HEK293 (cell line): Measurements from ENCODE around the gene DEFB125.

ENCODE experiments used
- EGR2 ChIP-seq: fragments of 450-650 bp; formaldehyde crosslinking; IDR thresholded peaks from 2 replicates; pipeline ENCODE4 v1.5.1; 2016; ENCODE audit warnings: low read depth, missing biosample characterization, missing genetic modification characterization
- GLI2 ChIP-seq: fragments of 450-650 bp; formaldehyde crosslinking; IDR thresholded peaks from 2 replicates; pipeline ENCODE4; 2017; ENCODE audit warnings: missing biosample characterization, missing genetic modification characterization, low read depth, borderline replicate concordance
- GLI4 ChIP-seq: fragments of 450-650 bp; formaldehyde crosslinking; IDR thresholded peaks from 2 replicates; pipeline ENCODE4 v1.5.1; 2016; ENCODE audit warnings: missing biosample characterization, missing genetic modification characterization
- PRDM1 ChIP-seq: fragments of 450-650 bp; formaldehyde crosslinking; IDR thresholded peaks from 2 replicates; pipeline ENCODE4; 2016; ENCODE audit warnings: missing biosample characterization, missing genetic modification characterization
- SP2 ChIP-seq: fragments of 450-650 bp; formaldehyde crosslinking; IDR thresholded peaks from 2 replicates; pipeline ENCODE4 v1.5.1; 2016; ENCODE audit warnings: missing biosample characterization, missing genetic modification characterization
- ZNF114 ChIP-seq: fragments of 450-650 bp; formaldehyde crosslinking; IDR thresholded peaks from 2 replicates; pipeline ENCODE4 v1.5.0; 2017; ENCODE audit warnings: missing biosample characterization, missing genetic modification characterization
- ZNF175 ChIP-seq: fragments of 450-650 bp; formaldehyde crosslinking; IDR thresholded peaks from 2 replicates; pipeline ENCODE4 v1.5.1; 2016; ENCODE audit warnings: missing biosample characterization, missing genetic modification characterization
- ZNF2 ChIP-seq: fragments of 450-650 bp; formaldehyde crosslinking; IDR thresholded peaks from 2 replicates; pipeline ENCODE4 v1.5.1; 2016; ENCODE audit warnings: missing biosample characterization, missing genetic modification characterization
- ZNF214 ChIP-seq: fragments of 450-650 bp; formaldehyde crosslinking; IDR thresholded peaks from 2 replicates; pipeline ENCODE4 v1.5.1; 2017; ENCODE audit warnings: missing biosample characterization, mild to moderate bottlenecking, missing genetic modification characterization, borderline replicate concordance
- ZNF223 ChIP-seq: fragments of 450-650 bp; formaldehyde crosslinking; IDR thresholded peaks from 2 replicates; pipeline ENCODE4 v1.5.1; 2016; ENCODE audit warnings: missing biosample characterization, missing genetic modification characterization
- ZNF366 ChIP-seq: fragments of 450-650 bp; formaldehyde crosslinking; conservative IDR thresholded peaks from 2 replicates; pipeline ENCODE4 v1.5.1; 2016; ENCODE audit warnings: missing biosample characterization, missing genetic modification characterization
- ZNF416 ChIP-seq: fragments of 450-650 bp; formaldehyde crosslinking; IDR thresholded peaks from 2 replicates; pipeline ENCODE4 v1.5.1; 2016; ENCODE audit warnings: missing biosample characterization, missing genetic modification characterization
- ZNF433 ChIP-seq: fragments of 450-650 bp; formaldehyde crosslinking; IDR thresholded peaks from 2 replicates; pipeline ENCODE4 v1.5.1; 2016; ENCODE audit warnings: missing biosample characterization, missing genetic modification characterization, low read depth
- ZNF473 ChIP-seq: fragments of 450-650 bp; formaldehyde crosslinking; IDR thresholded peaks from 2 replicates; pipeline ENCODE4 v1.5.1; 2017; ENCODE audit warnings: missing biosample characterization, missing genetic modification characterization
- ZNF530 ChIP-seq: fragments of 450-650 bp; formaldehyde crosslinking; IDR thresholded peaks from 2 replicates; pipeline ENCODE4 v1.5.1; 2016; ENCODE audit warnings: low read depth, missing biosample characterization, missing genetic modification characterization
- ZNF571 ChIP-seq: fragments of 450-650 bp; formaldehyde crosslinking; IDR thresholded peaks from 2 replicates; pipeline ENCODE4 v1.5.0; 2017; ENCODE audit warnings: missing biosample characterization, missing genetic modification characterization
- ZNF600 ChIP-seq: fragments of 450-650 bp; formaldehyde crosslinking; IDR thresholded peaks from 2 replicates; pipeline ENCODE4 v1.5.1; 2016; ENCODE audit warnings: missing biosample characterization, missing genetic modification characterization
- ZNF658 ChIP-seq: fragments of 450-650 bp; formaldehyde crosslinking; IDR thresholded peaks from 2 replicates; pipeline ENCODE4; 2016; ENCODE audit warnings: missing biosample characterization, missing genetic modification characterization
- ZNF701 ChIP-seq: fragments of 450-650 bp; formaldehyde crosslinking; IDR thresholded peaks from 2 replicates; pipeline ENCODE4 v1.5.1; 2016; ENCODE audit warnings: missing biosample characterization, missing genetic modification characterization
- ZNF768 ChIP-seq: fragments of 450-650 bp; formaldehyde crosslinking; IDR thresholded peaks from 2 replicates; pipeline ENCODE4 v1.5.1; 2018; ENCODE audit warnings: missing biosample characterization, mild to moderate bottlenecking, missing genetic modification characterization
- ZNF785 ChIP-seq: fragments of 450-650 bp; formaldehyde crosslinking; IDR thresholded peaks from 2 replicates; pipeline ENCODE4 v1.5.1; 2016; ENCODE audit warnings: missing biosample characterization, missing genetic modification characterization
- ZSCAN23 ChIP-seq: fragments of 450-650 bp; formaldehyde crosslinking; IDR thresholded peaks from 2 replicates; pipeline ENCODE4 v1.5.1; 2016; ENCODE audit warnings: missing biosample characterization, missing genetic modification characterization
- TF ChIP-seq, protein P1 (sequence below): fragments of 450-650 bp; formaldehyde crosslinking; IDR thresholded peaks from 2 replicates; pipeline ENCODE4 v1.5.1; 2016; ENCODE audit warnings: missing biosample characterization, missing genetic modification characterization
- TF ChIP-seq, protein P2 (sequence below): fragments of 450-650 bp; formaldehyde crosslinking; IDR thresholded peaks from 2 replicates; pipeline ENCODE4 v1.5.1; 2017; ENCODE audit warnings: missing biosample characterization, missing genetic modification characterization
- TF ChIP-seq, protein P3 (sequence below): fragments of 450-650 bp; formaldehyde crosslinking; IDR thresholded peaks from 2 replicates; pipeline ENCODE4 v1.5.1; 2016; ENCODE audit warnings: missing biosample characterization, missing genetic modification characterization
- TF ChIP-seq, protein P4 (sequence below): sonication (generic); formaldehyde crosslinking; IDR thresholded peaks from 2 replicates; pipeline ENCODE4 v1.8.1; 2022; ENCODE audit warnings: mild to moderate bottlenecking, moderate library complexity, missing genetic modification reagents
- TF ChIP-seq, protein P5 (sequence below): fragments of 450-650 bp; formaldehyde crosslinking; optimal IDR thresholded peaks from 2 replicates; pipeline ENCODE3; 2016; ENCODE audit warnings: missing biosample characterization, mild to moderate bottlenecking, missing genetic modification characterization
- TF ChIP-seq, protein P6 (sequence below): fragments of 450-650 bp; formaldehyde crosslinking; IDR thresholded peaks from 2 replicates; pipeline ENCODE4 v1.5.1; 2016; ENCODE audit warnings: missing biosample characterization, missing genetic modification characterization

Gene DEFB125

DNA sequence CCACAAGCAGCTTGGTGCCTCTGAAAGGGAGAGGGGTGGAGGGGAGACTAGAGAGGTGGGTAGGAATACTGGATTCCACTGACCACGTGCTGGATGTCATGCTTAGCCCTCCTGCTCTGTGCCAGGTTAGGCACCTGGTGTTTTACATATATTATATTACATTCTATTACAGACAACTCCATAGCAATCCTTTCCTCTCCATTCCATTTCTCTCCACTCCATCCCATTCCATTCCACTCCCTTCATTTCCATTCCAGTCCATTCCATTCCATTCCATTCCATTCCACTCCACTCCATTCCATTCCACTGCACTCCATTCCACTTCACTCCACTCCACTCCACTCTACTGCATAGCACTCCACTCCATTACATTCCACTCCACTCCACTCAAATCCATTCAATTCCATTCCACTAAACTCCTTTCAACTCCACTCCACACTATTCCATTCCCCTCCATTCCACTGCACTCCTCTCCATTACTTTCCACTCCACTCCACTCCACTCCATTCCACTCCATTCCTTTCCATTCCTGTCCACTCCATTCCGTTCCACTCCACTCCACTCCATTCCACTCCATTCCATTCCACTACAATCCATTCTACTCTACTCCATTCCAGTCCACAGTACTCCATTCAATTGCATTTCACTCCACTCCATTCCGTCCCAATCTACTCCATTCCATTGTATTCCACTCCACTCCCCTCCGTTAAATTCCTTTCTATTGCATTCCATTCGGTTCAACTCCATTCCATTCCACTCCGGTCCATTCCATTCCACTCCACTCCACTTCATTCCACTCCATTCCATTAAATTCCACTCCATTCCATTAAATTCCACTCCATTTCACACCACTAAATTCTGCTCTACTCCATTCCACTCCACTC, 27.2 kb upstream of the DEFB125 start (continued):
- TF ChIP-seq, protein P1, sequence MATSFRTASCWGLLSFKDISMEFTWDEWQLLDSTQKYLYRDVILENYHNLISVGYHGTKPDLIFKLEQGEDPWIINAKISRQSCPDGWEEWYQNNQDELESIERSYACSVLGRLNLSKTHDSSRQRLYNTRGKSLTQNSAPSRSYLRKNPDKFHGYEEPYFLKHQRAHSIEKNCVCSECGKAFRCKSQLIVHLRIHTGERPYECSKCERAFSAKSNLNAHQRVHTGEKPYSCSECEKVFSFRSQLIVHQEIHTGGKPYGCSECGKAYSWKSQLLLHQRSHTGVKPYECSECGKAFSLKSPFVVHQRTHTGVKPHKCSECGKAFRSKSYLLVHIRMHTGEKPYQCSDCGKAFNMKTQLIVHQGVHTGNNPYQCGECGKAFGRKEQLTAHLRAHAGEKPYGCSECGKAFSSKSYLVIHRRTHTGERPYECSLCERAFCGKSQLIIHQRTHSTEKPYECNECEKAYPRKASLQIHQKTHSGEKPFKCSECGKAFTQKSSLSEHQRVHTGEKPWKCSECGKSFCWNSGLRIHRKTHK (tag by site-specific recombination), result no peak
- TF ChIP-seq EGR2 (no peak), ZNF214 (tag by site-specific recombination) (no peak), ZNF600 (tag by site-specific recombination) (peak; percentile 94), ZNF530 (tag by site-specific recombination) (peak; percentile 78), ZNF768 (tag by site-specific recombination) (no peak), GLI4 (tag by site-specific recombination) (peak; percentile 91), SP2 (tag by site-specific recombination) (peak; percentile 13; the same call in 1 of the 2 replicates), PRDM1 (peak; percentile 72; the same call in 1 of the 2 replicates), ZNF114 (tag by site-specific recombination) (no peak), ZNF701 (tag by site-specific recombination) (0 out of 2 replicates have a peak, but pooled peaks have one; percentile 43), ZNF366 (tag by site-specific recombination) (peak; percentile 51; the same call in 1 of the 2 replicates), ZNF473 (tag by site-specific recombination) (peak; percentile 15; the same call in 1 of the 2 replicates), ZNF785 (tag by site-specific recombination) (peak; percentile 98), ZNF433 (tag by site-specific recombination) (no peak), ZNF175 (tag by site-specific recombination) (no peak), GLI2 (tag by site-specific recombination) (no peak), ZNF658 (no peak), ZNF2 (peak; percentile 60), ZNF223 (tag by site-specific recombination) (no peak), ZNF416 (tag by site-specific recombination) (peak; percentile 55; the same call in 1 of the 2 replicates), ZNF571 (tag by site-specific recombination) (no peak), ZSCAN23 (0 out of 2 replicates have a peak, but pooled peaks have one; percentile 16)
- TF ChIP-seq, protein P2, sequence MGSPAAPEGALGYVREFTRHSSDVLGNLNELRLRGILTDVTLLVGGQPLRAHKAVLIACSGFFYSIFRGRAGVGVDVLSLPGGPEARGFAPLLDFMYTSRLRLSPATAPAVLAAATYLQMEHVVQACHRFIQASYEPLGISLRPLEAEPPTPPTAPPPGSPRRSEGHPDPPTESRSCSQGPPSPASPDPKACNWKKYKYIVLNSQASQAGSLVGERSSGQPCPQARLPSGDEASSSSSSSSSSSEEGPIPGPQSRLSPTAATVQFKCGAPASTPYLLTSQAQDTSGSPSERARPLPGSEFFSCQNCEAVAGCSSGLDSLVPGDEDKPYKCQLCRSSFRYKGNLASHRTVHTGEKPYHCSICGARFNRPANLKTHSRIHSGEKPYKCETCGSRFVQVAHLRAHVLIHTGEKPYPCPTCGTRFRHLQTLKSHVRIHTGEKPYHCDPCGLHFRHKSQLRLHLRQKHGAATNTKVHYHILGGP (tag by site-specific recombination), result no peak
- TF ChIP-seq, protein P3, sequence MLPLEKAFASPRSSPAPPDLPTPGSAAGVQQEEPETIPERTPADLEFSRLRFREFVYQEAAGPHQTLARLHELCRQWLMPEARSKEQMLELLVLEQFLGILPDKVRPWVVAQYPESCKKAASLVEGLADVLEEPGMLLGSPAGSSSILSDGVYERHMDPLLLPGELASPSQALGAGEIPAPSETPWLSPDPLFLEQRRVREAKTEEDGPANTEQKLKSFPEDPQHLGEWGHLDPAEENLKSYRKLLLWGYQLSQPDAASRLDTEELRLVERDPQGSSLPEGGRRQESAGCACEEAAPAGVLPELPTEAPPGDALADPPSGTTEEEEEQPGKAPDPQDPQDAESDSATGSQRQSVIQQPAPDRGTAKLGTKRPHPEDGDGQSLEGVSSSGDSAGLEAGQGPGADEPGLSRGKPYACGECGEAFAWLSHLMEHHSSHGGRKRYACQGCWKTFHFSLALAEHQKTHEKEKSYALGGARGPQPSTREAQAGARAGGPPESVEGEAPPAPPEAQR (tag by site-specific recombination), result 0 out of 2 replicates have a peak, but pooled peaks have one; percentile 39
- TF ChIP-seq, protein P4, sequence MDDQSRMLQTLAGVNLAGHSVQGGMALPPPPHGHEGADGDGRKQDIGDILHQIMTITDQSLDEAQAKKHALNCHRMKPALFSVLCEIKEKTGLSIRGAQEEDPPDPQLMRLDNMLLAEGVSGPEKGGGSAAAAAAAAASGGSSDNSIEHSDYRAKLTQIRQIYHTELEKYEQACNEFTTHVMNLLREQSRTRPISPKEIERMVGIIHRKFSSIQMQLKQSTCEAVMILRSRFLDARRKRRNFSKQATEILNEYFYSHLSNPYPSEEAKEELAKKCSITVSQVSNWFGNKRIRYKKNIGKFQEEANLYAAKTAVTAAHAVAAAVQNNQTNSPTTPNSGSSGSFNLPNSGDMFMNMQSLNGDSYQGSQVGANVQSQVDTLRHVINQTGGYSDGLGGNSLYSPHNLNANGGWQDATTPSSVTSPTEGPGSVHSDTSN (CRISPR knock-in tag), result no peak
- TF ChIP-seq, protein P5, sequence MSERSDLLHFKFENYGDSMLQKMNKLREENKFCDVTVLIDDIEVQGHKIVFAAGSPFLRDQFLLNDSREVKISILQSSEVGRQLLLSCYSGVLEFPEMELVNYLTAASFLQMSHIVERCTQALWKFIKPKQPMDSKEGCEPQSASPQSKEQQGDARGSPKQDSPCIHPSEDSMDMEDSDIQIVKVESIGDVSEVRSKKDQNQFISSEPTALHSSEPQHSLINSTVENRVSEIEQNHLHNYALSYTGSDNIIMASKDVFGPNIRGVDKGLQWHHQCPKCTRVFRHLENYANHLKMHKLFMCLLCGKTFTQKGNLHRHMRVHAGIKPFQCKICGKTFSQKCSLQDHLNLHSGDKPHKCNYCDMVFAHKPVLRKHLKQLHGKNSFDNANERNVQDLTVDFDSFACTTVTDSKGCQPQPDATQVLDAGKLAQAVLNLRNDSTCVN (tag by site-specific recombination), result peak; percentile 18
- TF ChIP-seq, protein P6, sequence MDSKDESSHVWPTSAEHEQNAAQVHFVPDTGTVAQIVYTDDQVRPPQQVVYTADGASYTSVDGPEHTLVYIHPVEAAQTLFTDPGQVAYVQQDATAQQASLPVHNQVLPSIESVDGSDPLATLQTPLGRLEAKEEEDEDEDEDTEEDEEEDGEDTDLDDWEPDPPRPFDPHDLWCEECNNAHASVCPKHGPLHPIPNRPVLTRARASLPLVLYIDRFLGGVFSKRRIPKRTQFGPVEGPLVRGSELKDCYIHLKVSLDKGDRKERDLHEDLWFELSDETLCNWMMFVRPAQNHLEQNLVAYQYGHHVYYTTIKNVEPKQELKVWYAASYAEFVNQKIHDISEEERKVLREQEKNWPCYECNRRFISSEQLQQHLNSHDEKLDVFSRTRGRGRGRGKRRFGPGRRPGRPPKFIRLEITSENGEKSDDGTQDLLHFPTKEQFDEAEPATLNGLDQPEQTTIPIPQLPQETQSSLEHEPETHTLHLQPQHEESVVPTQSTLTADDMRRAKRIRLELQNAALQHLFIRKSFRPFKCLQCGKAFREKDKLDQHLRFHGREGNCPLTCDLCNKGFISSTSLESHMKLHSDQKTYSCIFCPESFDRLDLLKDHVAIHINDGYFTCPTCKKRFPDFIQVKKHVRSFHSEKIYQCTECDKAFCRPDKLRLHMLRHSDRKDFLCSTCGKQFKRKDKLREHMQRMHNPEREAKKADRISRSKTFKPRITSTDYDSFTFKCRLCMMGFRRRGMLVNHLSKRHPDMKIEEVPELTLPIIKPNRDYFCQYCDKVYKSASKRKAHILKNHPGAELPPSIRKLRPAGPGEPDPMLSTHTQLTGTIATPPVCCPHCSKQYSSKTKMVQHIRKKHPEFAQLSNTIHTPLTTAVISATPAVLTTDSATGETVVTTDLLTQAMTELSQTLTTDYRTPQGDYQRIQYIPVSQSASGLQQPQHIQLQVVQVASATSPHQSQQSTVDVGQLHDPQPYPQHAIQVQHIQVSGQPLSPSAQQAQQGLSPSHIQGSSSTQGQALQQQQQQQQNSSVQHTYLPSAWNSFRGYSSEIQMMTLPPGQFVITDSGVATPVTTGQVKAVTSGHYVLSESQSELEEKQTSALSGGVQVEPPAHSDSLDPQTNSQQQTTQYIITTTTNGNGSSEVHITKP, result peak; percentile 50
